HEK293 (cell line): ENCODE data around the gene RIMS1.

Experiments used
- EGR2 ChIP-seq: fragments of 450-650 bp; formaldehyde crosslinking; IDR thresholded peaks from 2 replicates; pipeline ENCODE4 v1.5.1; 2016; ENCODE audit warnings: low read depth, missing biosample characterization, missing genetic modification characterization
- ELK4 ChIP-seq: IDR thresholded peaks from 2 replicates; pipeline ENCODE4 v1.6.1; 2011; ENCODE audit warnings: mild to moderate bottlenecking, low read depth, low read length, borderline replicate concordance
- KLF1 ChIP-seq: fragments of 450-650 bp; formaldehyde crosslinking; IDR thresholded peaks from 2 replicates; pipeline ENCODE4 v1.5.1; 2016; ENCODE audit warnings: missing biosample characterization, missing genetic modification characterization
- MEIS1 ChIP-seq: sonication (generic); formaldehyde crosslinking; IDR thresholded peaks from 2 replicates; pipeline ENCODE4 v1.8.1; 2022; ENCODE audit warnings: missing genetic modification reagents, mild to moderate bottlenecking, borderline replicate concordance
- MZF1 ChIP-seq: fragments of 450-650 bp; formaldehyde crosslinking; IDR thresholded peaks from 2 replicates; pipeline ENCODE4 v1.5.1; 2017; ENCODE audit warnings: missing biosample characterization, missing genetic modification characterization, borderline replicate concordance
- PATZ1 ChIP-seq: fragments of 450-650 bp; formaldehyde crosslinking; IDR thresholded peaks from 2 replicates; pipeline ENCODE4 v1.5.1; 2016; ENCODE audit warnings: missing biosample characterization, missing genetic modification characterization
- REPIN1 ChIP-seq: fragments of 450-650 bp; formaldehyde crosslinking; IDR thresholded peaks from 2 replicates; pipeline ENCODE4 v1.5.1; 2017; ENCODE audit warnings: missing biosample characterization, missing genetic modification characterization, low read depth
- ZBTB11 ChIP-seq: fragments of 450-650 bp; formaldehyde crosslinking; conservative IDR thresholded peaks from 2 replicates; pipeline ENCODE4 v1.5.1; 2016; ENCODE audit warnings: low read depth, missing biosample characterization, missing genetic modification characterization
- ZNF239 ChIP-seq: fragments of 450-650 bp; formaldehyde crosslinking; IDR thresholded peaks from 2 replicates; pipeline ENCODE4 v1.5.1; 2016; ENCODE audit warnings: missing biosample characterization, missing genetic modification characterization
- ZNF585B ChIP-seq: fragments of 450-650 bp; formaldehyde crosslinking; IDR thresholded peaks from 2 replicates; pipeline ENCODE4 v1.5.1; 2016; ENCODE audit warnings: missing biosample characterization, missing genetic modification characterization
- TF ChIP-seq, protein P1 (sequence below): fragments of 450-650 bp; formaldehyde crosslinking; IDR thresholded peaks from 2 replicates; pipeline ENCODE4 v1.5.1; 2016; ENCODE audit warnings: missing biosample characterization, missing genetic modification characterization
- TF ChIP-seq, protein P2 (sequence below): fragments of 450-650 bp; formaldehyde crosslinking; IDR thresholded peaks from 2 replicates; pipeline ENCODE4 v1.5.1; 2016; ENCODE audit warnings: missing biosample characterization, missing genetic modification characterization
- TF ChIP-seq, protein P3 (sequence below): fragments of 450-650 bp; formaldehyde crosslinking; IDR thresholded peaks from 2 replicates; pipeline ENCODE4 v1.5.1; 2017; ENCODE audit warnings: missing biosample characterization, missing genetic modification characterization

GRCh38 chr6:72140795-72141194 is 254.4 kb downstream of the RIMS1 start:
- TF ChIP-seq ELK4 (no peak), MEIS1 (CRISPR knock-in tag) (no peak), MZF1 (tag by site-specific recombination) (no peak), PATZ1 (no peak), KLF1 (tag by site-specific recombination) (no peak), REPIN1 (tag by site-specific recombination) (no peak), ZNF239 (tag by site-specific recombination) (no peak), ZNF585B (tag by site-specific recombination) (no peak), EGR2 (tag by site-specific recombination) (no peak), ZBTB11 (tag by site-specific recombination) (no peak)
- TF ChIP-seq, protein P1, sequence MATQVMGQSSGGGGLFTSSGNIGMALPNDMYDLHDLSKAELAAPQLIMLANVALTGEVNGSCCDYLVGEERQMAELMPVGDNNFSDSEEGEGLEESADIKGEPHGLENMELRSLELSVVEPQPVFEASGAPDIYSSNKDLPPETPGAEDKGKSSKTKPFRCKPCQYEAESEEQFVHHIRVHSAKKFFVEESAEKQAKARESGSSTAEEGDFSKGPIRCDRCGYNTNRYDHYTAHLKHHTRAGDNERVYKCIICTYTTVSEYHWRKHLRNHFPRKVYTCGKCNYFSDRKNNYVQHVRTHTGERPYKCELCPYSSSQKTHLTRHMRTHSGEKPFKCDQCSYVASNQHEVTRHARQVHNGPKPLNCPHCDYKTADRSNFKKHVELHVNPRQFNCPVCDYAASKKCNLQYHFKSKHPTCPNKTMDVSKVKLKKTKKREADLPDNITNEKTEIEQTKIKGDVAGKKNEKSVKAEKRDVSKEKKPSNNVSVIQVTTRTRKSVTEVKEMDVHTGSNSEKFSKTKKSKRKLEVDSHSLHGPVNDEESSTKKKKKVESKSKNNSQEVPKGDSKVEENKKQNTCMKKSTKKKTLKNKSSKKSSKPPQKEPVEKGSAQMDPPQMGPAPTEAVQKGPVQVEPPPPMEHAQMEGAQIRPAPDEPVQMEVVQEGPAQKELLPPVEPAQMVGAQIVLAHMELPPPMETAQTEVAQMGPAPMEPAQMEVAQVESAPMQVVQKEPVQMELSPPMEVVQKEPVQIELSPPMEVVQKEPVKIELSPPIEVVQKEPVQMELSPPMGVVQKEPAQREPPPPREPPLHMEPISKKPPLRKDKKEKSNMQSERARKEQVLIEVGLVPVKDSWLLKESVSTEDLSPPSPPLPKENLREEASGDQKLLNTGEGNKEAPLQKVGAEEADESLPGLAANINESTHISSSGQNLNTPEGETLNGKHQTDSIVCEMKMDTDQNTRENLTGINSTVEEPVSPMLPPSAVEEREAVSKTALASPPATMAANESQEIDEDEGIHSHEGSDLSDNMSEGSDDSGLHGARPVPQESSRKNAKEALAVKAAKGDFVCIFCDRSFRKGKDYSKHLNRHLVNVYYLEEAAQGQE (tag by site-specific recombination) = no peak
- TF ChIP-seq, protein P2, sequence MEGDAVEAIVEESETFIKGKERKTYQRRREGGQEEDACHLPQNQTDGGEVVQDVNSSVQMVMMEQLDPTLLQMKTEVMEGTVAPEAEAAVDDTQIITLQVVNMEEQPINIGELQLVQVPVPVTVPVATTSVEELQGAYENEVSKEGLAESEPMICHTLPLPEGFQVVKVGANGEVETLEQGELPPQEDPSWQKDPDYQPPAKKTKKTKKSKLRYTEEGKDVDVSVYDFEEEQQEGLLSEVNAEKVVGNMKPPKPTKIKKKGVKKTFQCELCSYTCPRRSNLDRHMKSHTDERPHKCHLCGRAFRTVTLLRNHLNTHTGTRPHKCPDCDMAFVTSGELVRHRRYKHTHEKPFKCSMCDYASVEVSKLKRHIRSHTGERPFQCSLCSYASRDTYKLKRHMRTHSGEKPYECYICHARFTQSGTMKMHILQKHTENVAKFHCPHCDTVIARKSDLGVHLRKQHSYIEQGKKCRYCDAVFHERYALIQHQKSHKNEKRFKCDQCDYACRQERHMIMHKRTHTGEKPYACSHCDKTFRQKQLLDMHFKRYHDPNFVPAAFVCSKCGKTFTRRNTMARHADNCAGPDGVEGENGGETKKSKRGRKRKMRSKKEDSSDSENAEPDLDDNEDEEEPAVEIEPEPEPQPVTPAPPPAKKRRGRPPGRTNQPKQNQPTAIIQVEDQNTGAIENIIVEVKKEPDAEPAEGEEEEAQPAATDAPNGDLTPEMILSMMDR (tag by site-specific recombination) = no peak; the same call in 1 of the 2 replicates
- TF ChIP-seq, protein P3, sequence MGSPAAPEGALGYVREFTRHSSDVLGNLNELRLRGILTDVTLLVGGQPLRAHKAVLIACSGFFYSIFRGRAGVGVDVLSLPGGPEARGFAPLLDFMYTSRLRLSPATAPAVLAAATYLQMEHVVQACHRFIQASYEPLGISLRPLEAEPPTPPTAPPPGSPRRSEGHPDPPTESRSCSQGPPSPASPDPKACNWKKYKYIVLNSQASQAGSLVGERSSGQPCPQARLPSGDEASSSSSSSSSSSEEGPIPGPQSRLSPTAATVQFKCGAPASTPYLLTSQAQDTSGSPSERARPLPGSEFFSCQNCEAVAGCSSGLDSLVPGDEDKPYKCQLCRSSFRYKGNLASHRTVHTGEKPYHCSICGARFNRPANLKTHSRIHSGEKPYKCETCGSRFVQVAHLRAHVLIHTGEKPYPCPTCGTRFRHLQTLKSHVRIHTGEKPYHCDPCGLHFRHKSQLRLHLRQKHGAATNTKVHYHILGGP = no peak
